NCI-H1048 (cell line): ENCODE results near the gene DBNDD2.

Source experiments
- DNase-seq: peaks from one replicate; lab custom pipeline; 2025; lab: John Stamatoyannopoulos, UW

The DBNDD2 gene

GRCh38 chr20:45416917-45417316 is 8.8 kb downstream of the DBNDD2 start:
- DNase-seq = no peak

DNA sequence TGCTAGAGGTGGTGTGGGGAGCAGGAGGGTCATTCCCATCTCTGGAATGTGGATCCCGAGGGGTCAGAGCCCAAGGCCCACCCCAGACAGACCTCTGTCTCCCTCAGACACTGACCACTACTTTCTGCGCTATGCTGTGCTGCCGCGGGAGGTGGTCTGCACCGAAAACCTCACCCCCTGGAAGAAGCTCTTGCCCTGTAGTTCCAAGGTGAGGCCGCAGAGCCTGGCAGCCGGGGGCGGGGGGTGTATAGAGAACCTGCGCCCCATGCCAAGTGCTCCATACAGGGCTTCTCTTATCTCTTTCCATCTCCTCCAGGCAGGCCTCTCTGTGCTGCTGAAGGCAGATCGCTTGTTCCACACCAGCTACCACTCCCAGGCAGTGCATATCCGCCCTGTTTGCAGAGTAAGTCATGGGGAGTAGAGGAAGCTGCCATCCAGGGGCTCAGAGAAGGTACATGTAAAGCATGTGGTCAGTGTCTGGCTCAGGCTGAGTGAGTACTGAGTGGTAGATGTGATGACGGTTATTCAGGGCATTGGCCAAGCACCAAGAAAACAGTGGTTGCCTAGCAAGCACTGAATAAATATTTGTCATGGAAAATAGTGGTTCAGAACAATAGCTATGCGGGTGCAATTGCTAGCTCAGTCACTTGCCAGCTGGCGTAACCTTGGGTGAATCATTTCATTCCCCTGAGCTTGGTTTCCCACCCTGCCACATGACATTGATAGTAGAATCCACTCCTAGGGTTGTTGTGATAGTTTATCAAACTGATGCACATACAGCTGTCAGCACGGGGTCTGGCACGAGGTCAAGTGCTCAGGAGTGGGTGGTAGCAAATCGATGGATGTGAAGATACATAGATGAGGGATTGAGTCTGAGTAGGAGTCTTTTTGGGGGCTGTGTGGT is 11.4 kb downstream of the DBNDD2 start:
- DNase-seq = no peak

DNA sequence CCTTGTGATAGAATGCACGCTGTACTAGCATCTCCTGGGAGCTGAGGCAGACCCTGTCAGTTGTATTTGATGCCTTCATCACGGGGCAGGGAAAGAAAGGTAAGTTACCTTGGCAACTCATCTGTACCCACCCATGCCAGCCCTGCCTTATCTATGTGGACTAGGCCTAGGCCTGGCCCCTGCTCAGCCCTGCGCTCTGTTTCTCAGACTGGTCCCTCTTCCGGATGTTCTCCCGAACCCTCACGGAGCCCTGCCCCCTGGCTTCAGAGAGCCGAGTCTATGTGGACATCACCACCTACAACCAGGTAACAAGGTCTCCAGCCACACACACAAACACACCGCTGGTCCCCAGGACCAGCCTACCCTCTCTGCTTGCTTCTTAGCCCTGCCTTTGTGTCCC is 12.0 kb downstream of the DBNDD2 start:
- DNase-seq = no peak

- no peak for DNase-seq
Measured at GRCh38 chr20:45423700-45424099, 15.6 kb downstream of the DBNDD2 start.

- DNase-seq = no peak
Measured at GRCh38 chr20:45425561-45425960, 17.5 kb downstream of the DBNDD2 start.

- no peak for DNase-seq
Measured at GRCh38 chr20:45426320-45427016, 18.4 kb downstream of the DBNDD2 start.

GRCh38 chr20:45427236-45428149 is 19.4 kb downstream of the DBNDD2 start:
- no peak for DNase-seq

GRCh38 chr20:45429618-45430017 is 21.5 kb downstream of the DBNDD2 start:
- DNase-seq = no peak

- no peak for DNase-seq
Measured at GRCh38 chr20:45432294-45432693, 24.2 kb downstream of the DBNDD2 start.

DNA sequence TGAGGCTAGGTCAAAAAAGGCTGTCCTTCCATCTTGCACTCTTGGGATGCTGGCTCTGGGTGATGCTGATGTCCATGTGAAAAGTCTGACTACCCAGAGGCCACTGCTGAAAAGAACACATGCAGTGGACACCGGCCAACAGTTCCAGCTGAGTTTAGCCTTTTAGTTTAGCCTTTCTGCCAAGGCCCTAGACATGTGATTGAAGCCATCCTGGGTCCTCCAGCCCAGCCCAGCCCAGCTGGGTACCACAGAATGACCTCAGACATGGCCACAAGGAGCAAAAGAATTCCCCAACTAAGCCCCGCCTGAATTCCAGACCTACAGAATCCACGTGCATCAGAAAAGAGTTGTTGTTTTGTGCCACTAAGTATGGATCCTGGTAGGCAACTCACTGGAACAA is 25.2 kb downstream of the DBNDD2 start:
- DNase-seq = no peak

- DNase-seq = no peak
Measured at GRCh38 chr20:45433976-45434375, 25.9 kb downstream of the DBNDD2 start.

DNA sequence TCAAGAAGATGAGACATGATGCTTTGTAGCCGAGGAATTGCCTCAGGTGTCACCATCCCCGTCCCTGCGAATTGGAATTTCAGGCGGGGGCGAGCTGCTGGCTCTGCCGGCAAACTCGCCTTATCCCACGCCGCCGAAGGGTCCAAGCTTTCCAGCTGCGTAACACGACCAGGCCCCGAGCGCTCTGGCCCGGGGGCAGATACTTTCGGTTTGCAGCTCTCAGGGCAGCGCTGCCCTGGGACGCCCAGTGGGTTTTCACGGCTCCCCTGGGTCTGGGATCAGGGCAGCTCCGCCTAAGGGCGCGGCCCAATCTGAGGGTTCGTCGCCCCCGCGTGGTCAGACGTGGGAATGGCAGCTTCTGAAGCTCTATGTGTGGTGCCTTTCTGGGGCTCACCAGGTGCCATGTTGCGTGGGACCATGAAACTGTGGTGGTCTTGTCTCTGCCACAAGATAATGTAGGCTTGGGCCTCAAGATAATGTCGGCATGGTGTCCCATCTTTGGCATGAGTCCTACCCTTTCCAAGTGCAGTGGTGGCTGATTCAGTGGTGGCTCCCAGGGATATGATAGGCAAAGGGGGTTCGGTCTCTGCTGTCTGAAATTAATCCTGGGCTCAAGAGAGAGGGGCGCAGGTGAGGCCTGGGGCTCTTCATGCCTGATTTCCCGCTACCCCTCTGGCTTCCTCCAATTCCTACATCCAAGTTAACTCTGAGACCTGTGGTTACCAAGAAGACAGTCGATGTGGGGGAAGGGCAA is 28.8 kb downstream of the DBNDD2 start:
- DNase-seq = peak; percentile 61

DNA sequence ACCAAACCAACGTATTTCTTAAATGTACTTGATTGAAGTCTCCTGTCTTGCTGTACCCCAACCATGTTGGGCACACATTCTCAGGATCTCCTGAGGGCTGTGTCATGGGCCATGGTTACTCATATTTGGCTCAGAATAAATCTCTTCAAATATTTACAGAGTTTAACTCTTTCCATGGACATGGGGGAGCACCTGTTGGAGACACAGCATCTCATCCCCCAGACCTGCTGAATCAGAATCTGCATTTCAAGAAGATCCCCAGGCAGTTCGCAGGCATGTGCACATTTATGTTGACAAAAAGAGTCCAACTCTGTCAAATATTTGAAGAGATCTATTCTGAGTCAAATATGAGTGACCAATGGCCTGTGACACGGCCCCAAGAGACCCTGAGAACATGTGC is 32.3 kb downstream of the DBNDD2 start:
- DNase-seq = no peak

GRCh38 chr20:45440891-45441685 is 33.0 kb downstream of the DBNDD2 start:
- no peak for DNase-seq

GRCh38 chr20:45441746-45442145 is 33.7 kb downstream of the DBNDD2 start:
- DNase-seq = no peak

GRCh38 chr20:45444050-45444449 is 36.0 kb downstream of the DBNDD2 start:
- no peak for DNase-seq

- DNase-seq = no peak
Measured at GRCh38 chr20:45445805-45446562, 37.9 kb downstream of the DBNDD2 start.

DNA sequence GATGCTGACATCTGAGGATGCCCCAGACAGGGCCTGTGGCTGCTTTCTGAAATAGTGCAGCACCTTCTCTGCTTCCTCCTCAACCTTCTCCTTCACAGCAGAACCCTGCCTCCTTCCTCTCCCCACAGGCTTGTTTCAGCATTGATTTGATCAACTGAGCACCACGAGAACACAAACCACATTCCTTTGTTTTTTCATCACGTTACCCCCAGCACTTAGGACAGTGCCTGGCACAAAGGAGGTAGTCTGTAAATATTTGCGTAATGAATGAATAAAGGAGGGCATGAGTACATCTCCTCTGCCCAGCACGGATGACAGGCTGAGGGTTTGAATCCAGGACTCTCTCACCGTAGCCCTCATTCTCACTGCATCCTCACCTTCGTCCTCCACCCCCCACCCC is 40.2 kb downstream of the DBNDD2 start:
- no peak for DNase-seq

DNA sequence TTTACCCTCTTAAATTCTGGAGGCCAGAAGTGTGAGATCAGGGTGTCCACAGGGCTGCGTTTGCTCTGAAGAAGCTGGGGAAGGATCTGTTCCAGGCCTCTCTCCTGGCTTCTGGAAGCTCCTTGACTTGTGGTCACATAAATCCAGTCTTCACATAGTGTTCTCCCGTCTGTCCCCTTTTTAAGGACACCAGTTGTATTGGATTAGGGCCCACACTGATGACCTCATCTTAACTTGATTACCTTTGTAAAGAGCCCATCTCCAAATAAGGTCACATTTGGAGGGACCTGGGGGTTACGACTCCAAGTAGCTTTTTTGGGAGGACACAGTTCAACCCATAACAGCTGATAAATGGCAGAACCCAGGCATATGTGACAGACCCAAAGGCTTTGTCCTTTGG is 41.4 kb downstream of the DBNDD2 start:
- no peak for DNase-seq
